Measurements from ENCODE around the gene DGKB. TPM values are rescaled to one million over a fixed set of nuclear protein-coding genes. Genes with fewer than 3 reads are reported as not detected.

Gene DGKB
- total RNA-seq, 2 donors from 2014 or later = 0.44 to 0.63 TPM

- TF ChIP-seq CTCF (IDR thresholded peaks at IDR 0.05) = no peak
- H3K27ac ChIP-seq = no peak overlapping the region
- H3K27me3 ChIP-seq = no peaks in the 10 kb centered on the region
- H3K4me3 ChIP-seq = no peak overlapping the region
- no peaks in the 10 kb centered on the region for H3K4me1 ChIP-seq
- H3K36me3 ChIP-seq = no peaks in the 10 kb centered on the region
- no peak for DNase-seq (ENCODE audit: low spot score)
- no peaks in the 10 kb centered on the region for H3K9me3 ChIP-seq
Measured at GRCh38 chr7:14179781-14180180, 722.8 kb downstream of the DGKB start.

GRCh38 chr7:14177876-14178275, 724.7 kb downstream of the DGKB start:
- no peak for DNase-seq (ENCODE audit: low spot score)
- no peak overlapping the region for H3K27ac ChIP-seq
- no peaks in the 10 kb centered on the region for H3K4me1 ChIP-seq
- no peaks in the 10 kb centered on the region for H3K36me3 ChIP-seq
- H3K4me3 ChIP-seq = no peak overlapping the region
- no peaks in the 10 kb centered on the region for H3K27me3 ChIP-seq
- no peaks in the 10 kb centered on the region for H3K9me3 ChIP-seq
- TF ChIP-seq CTCF (IDR thresholded peaks at IDR 0.05) = no peak

- no peak for TF ChIP-seq CTCF (IDR thresholded peaks at IDR 0.05)
- H3K36me3 ChIP-seq = no peaks in the 10 kb centered on the region
Measured at GRCh38 chr7:14170872-14171271, 731.7 kb downstream of the DGKB start.

GRCh38 chr7:14158111-14158510, 744.4 kb downstream of the DGKB start:
- no peaks in the 10 kb centered on the region for H3K9me3 ChIP-seq
- H3K36me3 ChIP-seq = no peaks in the 10 kb centered on the region
- no peak for TF ChIP-seq CTCF (IDR thresholded peaks at IDR 0.05)
- no peaks in the 10 kb centered on the region for H3K4me1 ChIP-seq
- H3K27ac ChIP-seq = no peak overlapping the region
- H3K4me3 ChIP-seq = no peak overlapping the region
- no peak for DNase-seq (ENCODE audit: low spot score)
- H3K27me3 ChIP-seq = no peaks in the 10 kb centered on the region

More at GRCh38 chr7:14170872-14171271, 731.7 kb downstream of the DGKB start:
- Histone ChIP-seq H3K27ac (no peak overlapping the region), H3K4me3 (no peak overlapping the region), H3K4me1 (no peaks in the 10 kb centered on the region), H3K27me3 (no peaks in the 10 kb centered on the region), H3K9me3 (peaks cover 0 to 17% of the 10 kb centered on the region in 2 donors)
- no peak for DNase-seq (ENCODE audit: low spot score)

GRCh38 chr7:14156436-14156835, 746.1 kb downstream of the DGKB start:
- TF ChIP-seq CTCF (IDR thresholded peaks at IDR 0.05) = no peak
- Histone ChIP-seq H3K27me3 (no peaks in the 10 kb centered on the region), H3K36me3 (no peaks in the 10 kb centered on the region), H3K27ac (no peak overlapping the region), H3K4me3 (no peak overlapping the region), H3K9me3 (no peaks in the 10 kb centered on the region), H3K4me1 (no peaks in the 10 kb centered on the region)
- DNase-seq (ENCODE audit: low spot score) = no peak

- Histone ChIP-seq H3K27me3 (no peaks in the 10 kb centered on the region), H3K36me3 (no peaks in the 10 kb centered on the region), H3K9me3 (no peaks in the 10 kb centered on the region), H3K4me3 (no peak overlapping the region), H3K27ac (no peak overlapping the region), H3K4me1 (no peaks in the 10 kb centered on the region)
- no peak for TF ChIP-seq CTCF (IDR thresholded peaks at IDR 0.05)
- DNase-seq (ENCODE audit: low spot score) = no peak
Measured at GRCh38 chr7:14148974-14149373, 753.6 kb downstream of the DGKB start.
